IPS-NIHi11 (cell line): Measurements from ENCODE around the gene PAK2.
"Not testable (repeated sequence)": the region's sequence is repeated elsewhere in the genome, so short reads cannot be mapped to it uniquely, and the experiment has no call there.

Experiments used
- DNase-seq: peaks from one replicate; pipeline ENCODE4 v3.0.0; 2012; ENCODE audit warnings: mixed read lengths, low spot score

PAK2 gene

GRCh38 chr3:196739671-196740480 lies at the start of gene PAK2:
TSS of gene PAK2 (plus strand) at chr3:196739857. CDS start at chr3:196782647, 42,790 bp downstream.
- DNase-seq, result peak; percentile 93

- no peak for DNase-seq
Measured at GRCh38 chr3:196689941-196690660, 49.6 kb upstream of the PAK2 start.

GRCh38 chr3:196691386-196691785 lies 48.3 kb upstream of the PAK2 start:
- DNase-seq, result no peak

- DNase-seq, result no peak
Measured at GRCh38 chr3:196694202-196694638, 45.4 kb upstream of the PAK2 start.

GRCh38 chr3:196694941-196695848 lies 44.5 kb upstream of the PAK2 start:
- DNase-seq, result no peak

GRCh38 chr3:196695849-196696226 lies 43.8 kb upstream of the PAK2 start:
- no peak for DNase-seq

GRCh38 chr3:196697270-196697669 lies 42.4 kb upstream of the PAK2 start:
- no peak for DNase-seq

GRCh38 chr3:196699749-196700148 lies 39.9 kb upstream of the PAK2 start:
- DNase-seq, result no peak

- no peak for DNase-seq
Measured at GRCh38 chr3:196700801-196701200, 38.9 kb upstream of the PAK2 start.

GRCh38 chr3:196706327-196706726 lies 33.3 kb upstream of the PAK2 start:
- DNase-seq, result no peak

- DNase-seq, result no peak
Measured at GRCh38 chr3:196706731-196707130, 32.9 kb upstream of the PAK2 start.

- DNase-seq, result no peak
Measured at GRCh38 chr3:196707566-196707965, 32.1 kb upstream of the PAK2 start.

- DNase-seq, result no peak
Measured at GRCh38 chr3:196708467-196708866, 31.2 kb upstream of the PAK2 start.

GRCh38 chr3:196711838-196712513 lies 27.7 kb upstream of the PAK2 start, which contains the start of the genes CEP19 and PIGX:
TSS of gene CEP19 (minus strand) at chr3:196712250. CDS start at chr3:196708657, 3,593 bp downstream.
TSS of gene PIGX (plus strand) at chr3:196712377.
- peak; percentile 95 for DNase-seq

GRCh38 chr3:196712514-196713413 lies 26.9 kb upstream of the PAK2 start:
- DNase-seq, result no peak

GRCh38 chr3:196717162-196717561 lies 22.5 kb upstream of the PAK2 start:
- DNase-seq, result not testable (repeated sequence)

- no peak for DNase-seq
Measured at GRCh38 chr3:196721097-196721496, 18.6 kb upstream of the PAK2 start.

- no peak for DNase-seq
Measured at GRCh38 chr3:196726788-196727675, 12.6 kb upstream of the PAK2 start.

- no peak for DNase-seq
Measured at GRCh38 chr3:196735751-196736150, 3.9 kb upstream of the PAK2 start.
